GM21381 (cell line): ENCODE measurements around the gene ADAMTS4.

ENCODE experiments used
- ATAC-seq: cut with Tn5 transposase; IDR thresholded peaks from one replicate; pipeline ENCODE4 v1.9.1; 2021; ENCODE audit warnings: mild to moderate bottlenecking, moderate library complexity; ENCODE audit not compliant: unreplicated experiment

Gene ADAMTS4

DNA sequence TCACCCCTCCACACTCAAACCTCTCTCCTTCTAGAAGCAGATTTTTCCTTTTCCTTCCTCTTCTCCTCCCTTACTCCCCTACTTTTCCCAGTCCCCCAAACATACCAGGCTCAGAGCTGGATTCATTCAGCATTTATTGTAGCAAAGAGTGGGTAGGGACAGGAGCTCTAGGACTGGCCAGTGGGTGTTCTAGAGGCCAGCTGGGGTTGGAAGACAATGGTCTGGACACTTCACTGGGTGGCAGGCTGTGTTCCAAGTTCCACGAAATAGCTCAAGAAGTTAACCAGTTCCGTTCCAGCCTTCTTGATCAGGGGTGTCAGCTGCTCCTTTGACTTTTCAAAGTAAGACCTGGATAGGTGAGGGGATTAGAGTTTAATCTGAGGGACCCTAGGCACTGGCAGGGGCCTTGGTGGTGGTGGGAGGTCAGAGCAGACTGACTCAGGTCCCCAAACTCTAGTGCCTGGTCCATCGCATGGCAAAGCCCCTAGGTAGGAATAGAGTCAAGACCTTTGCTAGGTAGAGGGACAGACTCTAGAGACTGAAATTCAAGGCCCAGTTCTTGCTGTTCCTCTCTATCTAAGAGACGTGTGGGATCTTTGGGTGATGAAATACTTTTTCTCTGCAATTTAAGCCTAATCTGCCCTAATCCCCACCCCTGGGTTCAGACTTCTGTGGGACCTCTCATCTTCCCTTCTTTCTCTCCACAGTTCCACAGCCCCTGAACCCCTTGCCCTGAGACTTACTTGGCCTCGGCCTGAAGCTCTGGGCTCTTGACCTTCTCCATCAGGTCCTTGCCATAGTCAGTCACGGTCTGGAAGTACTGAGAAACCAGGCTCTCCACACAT is 23.5 kb upstream of the ADAMTS4 start:
- ATAC-seq: no peak

- no peak for ATAC-seq
Observed at GRCh38 chr1:161220002-161220401, 21.1 kb upstream of the ADAMTS4 start.

GRCh38 chr1:161219078-161219892 is 20.4 kb upstream of the ADAMTS4 start:
- ATAC-seq: no peak

DNA sequence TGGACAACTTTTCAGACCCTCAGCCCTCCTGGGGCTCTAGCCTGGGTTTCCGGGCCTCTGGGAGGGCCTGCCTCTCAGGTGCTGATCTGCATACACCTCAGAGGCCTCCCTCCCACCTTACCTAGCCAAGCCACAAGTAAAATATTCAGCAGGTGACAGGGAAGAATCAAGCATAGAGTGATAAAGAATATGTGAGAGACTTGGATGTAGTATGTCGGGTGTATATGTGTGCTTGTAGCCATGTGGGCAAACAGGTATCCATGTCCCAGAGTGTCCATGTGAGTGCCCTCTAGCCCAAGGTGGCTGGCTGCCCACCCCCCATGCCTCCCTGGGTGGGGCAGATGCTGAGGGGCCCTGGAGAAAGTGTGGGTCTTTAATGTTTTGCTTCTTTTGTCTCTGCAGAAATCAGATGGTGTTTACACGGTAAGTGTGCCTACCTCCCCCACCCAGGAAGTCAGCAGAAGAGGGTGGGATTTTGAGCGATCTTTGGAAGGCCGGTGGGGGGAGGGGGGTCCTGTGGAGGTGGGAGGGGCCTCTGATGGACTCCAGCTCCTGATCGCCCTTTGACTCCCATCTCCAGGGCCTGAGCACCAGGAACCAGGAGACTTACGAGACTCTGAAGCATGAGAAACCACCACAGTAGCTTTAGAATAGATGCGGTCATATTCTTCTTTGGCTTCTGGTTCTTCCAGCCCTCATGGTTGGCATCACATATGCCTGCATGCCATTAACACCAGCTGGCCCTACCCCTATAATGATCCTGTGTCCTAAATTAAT is 19.6 kb upstream of the ADAMTS4 start:
- no peak for ATAC-seq

- no peak for ATAC-seq
Observed at GRCh38 chr1:161217831-161218230, 19.0 kb upstream of the ADAMTS4 start.

DNA sequence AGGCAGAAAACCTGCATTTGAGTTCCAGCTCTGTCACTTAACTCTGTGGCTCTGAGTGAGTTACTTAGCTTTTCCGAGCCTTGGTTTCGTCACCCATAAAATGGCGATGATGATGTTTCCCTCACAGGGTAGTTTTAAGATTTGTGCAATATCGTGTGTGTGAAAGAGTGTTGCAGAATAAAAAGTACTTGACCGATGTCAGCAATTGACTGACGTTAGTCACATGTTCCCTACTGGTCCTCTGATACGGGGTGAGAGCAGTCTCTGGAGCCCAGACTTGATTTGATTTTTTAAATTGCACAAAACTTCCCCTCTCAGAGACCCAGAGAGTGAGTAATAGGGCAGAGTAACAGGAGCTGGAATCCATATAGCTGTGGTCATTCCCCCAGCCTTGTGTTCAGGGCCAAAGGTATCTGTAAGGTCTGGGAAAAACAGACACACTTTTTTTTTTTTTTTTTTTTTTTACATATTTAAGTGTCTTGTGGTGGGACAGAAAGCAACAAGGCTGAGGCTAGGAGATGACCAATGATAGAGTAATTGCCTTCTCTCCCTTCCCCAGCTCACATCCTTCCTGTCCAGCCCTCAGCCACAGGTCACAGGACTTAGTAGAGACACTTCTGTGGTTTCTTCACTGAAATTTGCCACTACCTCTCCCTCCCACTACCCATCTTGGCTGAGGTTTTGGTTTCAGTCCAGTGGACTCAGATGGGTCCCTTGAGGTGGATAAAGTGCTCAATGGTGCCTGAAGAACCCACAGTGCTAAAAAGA is 18.3 kb upstream of the ADAMTS4 start:
- ATAC-seq: peak; percentile 92

- no peak for ATAC-seq
Observed at GRCh38 chr1:161215076-161215475, 16.2 kb upstream of the ADAMTS4 start, which contains the start of gene FCER1G. FCER1G (plus strand) TSS chr1:161215295; CDS start chr1:161215322, 27 bp downstream.

DNA sequence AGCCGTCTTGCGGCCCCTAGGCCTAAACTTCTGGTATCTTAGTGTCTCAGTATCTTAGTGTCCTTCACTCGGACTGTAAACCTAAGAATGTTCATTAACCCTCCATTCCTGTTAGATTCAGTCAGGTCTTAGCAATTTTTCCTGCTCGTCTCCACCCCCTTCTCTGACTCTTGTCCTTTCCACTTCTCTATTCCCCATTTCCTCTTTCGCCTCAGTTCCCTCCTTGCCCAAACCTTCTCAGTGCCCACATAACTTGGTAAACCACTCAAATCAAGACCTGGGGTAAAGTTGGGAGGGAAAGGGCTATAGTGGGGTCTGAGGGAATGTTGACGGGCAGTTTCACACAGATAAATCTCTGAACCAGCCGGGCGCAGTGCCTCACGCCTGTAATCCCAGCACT is 15.5 kb upstream of the ADAMTS4 start:
- no peak for ATAC-seq

GRCh38 chr1:161209790-161210409 is 11.0 kb upstream of the ADAMTS4 start:
- no peak for ATAC-seq

DNA sequence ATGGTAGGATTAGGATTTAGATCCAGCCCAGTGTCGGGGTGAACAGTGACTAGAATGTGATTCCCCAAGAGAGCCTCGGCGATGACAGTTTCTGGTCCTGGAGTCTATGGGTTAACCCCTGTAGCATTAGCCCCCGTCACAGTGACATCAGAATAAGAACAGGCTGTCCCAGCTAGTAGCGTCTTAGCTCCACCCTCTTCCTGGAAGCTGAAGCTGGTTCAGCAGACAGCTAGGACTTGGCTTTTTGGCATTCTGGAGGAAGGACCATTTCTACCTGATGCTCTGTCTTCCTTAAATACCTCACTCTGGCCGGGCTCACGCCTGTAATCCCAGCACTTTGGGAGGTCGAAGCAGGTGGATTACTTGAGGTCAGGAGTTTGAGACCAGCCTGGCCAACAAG is 8.3 kb upstream of the ADAMTS4 start:
- ATAC-seq: no peak

GRCh38 chr1:161206411-161207140 is 7.7 kb upstream of the ADAMTS4 start:
- ATAC-seq: no peak

DNA sequence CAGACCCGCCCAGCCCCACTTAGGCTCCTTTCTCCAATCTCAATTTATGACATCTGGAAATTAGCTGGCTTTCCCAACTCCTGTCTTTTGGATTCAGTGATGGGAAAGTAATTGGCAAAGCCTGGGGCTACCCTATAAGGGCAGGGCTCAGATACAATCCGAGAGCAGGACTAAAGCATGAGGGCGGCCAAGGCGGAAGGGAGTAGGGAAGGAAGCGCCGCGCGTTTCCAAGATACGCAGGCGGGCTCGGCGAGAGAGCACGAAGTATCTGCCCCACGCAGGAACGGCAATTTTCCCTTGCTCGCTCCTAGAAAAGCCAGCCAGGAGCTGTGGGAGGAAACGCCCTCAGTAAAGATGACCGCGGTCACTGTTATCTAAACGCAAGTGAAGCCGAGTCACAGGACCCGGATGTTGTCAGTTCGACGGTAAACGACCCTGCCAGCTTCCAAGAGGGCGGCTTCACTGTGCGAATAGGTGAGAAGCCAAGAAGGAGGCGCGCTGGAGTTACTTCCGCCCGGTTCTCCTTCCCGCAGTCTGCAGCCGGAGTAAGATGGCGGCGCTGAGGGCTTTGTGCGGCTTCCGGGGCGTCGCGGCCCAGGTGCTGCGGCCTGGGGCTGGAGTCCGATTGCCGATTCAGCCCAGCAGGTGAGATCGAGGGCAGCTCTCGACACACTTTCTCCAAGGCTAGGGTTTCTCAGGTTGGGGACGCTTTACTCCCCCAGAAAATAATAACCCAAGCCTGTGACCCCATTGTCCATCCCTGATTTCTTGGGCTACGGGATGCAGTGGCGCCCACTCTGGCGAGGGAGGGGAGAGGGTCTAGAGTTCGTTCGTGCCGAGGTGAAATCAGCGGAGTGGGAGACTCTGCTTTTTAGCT is 3.2 kb upstream of the ADAMTS4 start, which contains the start of gene NDUFS2:
TSS of gene NDUFS2 (plus strand) at position 532 of the 877 bp plus-strand sequence. CDS start at position 551, 19 bp downstream.
- ATAC-seq: peak; percentile 95

DNA sequence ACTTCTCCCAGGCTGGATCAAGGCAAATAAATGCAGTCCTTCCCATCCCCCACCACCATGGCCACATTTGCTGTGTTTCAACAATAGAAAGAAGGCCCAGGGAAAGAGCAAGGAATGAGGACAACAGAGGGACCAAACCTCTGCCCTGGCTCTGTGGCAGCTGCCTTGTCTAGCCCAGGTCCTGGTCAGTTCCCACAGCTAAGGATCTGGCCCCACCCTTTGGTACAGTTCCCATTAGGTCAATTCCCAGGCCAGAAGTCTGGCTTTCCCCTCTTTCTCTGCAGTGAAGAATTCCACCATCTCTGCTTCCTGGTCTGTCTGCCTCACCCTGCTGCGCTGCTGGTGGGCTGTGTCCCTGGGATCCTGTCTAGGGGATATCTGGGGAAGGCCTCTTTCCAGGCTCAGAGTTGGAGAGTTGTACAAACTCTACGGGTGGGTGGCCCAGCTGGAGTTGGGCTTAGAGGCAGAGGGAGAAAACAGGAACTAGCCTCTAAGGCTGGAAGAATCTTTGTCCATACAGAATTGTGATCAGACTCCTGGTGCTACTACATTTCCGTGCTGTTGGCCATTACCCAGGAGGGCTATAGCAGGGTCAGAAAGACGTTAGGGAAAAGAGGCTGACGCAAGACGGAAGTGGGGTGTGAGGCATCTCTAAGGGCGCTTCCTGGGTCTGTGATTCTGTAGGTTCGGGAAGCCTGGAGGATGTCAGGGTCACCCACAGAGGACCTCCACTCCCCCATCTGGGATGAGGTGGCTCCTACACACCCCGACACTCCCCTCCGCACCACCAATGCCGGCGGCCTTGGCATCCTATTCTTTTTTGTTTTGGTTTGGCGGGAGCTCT is 2.4 kb upstream of the ADAMTS4 start:
- no peak for ATAC-seq

GRCh38 chr1:161200421-161200991 is 1.7 kb upstream of the ADAMTS4 start:
- ATAC-seq: no peak

GRCh38 chr1:161199506-161200139 is 769 bp upstream of the ADAMTS4 start:
- ATAC-seq: no peak

DNA sequence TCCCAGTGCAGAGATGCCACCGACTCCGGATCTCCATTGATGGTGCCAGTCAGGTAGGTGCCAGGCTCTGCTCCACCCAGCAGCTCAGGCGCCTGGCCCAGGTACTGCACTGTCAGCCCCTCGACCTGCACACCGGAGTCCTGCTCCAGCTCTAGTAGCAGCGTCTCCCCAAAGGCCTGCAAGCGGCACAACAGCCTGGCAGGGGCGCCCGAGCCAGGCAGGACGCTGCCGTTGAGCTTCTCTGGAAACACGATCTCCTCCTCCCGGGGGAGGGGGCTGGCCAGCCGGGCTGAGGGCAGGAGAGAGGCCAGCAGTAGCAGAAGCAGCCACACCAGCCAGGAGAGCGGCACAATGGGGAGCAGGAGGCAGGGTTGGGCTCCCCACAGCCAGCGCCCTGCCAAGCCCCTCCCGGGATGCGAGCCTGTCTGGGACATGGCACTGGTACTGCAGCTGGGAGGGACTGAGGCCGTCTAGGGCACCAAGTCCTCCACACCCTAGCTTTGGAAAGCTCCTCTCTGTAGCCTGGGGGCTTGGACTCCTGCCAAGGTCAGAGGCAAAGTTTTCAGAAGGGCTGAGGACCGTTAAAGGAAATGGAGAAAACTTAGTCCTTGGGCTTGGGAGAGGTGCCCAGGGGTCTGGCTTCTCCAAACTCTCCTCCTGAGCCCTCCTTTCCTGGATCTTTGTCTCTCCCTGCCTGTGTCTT is 509 bp downstream of the ADAMTS4 start:
- ATAC-seq: no peak
